GM18499 (cell line): Measurements from ENCODE around the gene RRAGC.

Experiments
- ATAC-seq: cut with Tn5 transposase; IDR thresholded peaks from one replicate; pipeline ENCODE4 v1.9.1; 2021; ENCODE audit warnings: moderate number of reproducible peaks; ENCODE audit not compliant: insufficient read depth, unreplicated experiment

RRAGC gene, protein sequence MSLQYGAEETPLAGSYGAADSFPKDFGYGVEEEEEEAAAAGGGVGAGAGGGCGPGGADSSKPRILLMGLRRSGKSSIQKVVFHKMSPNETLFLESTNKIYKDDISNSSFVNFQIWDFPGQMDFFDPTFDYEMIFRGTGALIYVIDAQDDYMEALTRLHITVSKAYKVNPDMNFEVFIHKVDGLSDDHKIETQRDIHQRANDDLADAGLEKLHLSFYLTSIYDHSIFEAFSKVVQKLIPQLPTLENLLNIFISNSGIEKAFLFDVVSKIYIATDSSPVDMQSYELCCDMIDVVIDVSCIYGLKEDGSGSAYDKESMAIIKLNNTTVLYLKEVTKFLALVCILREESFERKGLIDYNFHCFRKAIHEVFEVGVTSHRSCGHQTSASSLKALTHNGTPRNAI

DNA sequence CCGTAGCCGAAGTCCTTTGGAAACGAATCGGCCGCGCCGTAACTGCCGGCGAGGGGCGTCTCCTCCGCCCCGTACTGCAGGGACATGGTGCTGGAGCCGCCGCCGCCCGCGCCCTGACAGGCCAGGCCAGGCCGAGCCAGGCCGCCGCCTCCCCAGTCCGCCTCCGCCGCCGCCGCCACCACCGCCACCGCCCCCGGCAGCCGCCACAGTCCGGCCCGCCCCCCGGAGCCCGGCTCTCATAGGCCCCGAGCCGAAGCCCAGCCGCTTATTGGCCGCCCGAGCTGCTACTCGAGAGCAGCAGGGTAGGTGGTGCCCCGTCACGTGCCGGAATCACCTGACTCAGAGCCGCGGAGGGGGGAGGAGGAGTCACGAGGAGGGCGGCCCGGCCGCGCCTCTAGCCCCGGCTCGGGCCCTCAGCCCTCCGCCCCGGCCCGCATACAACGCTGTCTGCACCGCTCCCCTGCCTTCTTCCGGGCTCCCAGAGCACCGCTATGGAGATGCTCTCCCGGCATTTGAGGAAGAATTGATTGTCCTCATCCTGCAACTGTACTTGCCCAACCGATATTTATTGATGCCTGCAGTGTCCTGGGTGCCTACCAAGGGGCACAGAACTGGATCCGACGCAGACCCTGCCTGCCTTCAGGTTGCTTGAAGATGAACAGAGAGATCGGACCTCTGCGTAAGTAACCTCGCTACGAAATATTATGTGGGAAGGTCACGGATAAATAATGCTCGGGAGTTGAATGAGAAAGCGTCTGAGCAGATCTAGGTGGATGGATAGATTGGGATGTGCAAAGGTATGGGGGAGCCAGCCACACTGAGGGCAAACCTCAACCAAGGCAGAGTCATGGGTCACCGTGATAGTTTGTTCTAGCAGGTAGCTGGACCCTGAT lies at the start of gene RRAGC:
TSS of gene RRAGC (minus strand) at position 212 of the 893 bp plus-strand sequence. CDS start at position 86, 126 bp downstream.
- ATAC-seq = peak; percentile 49

GRCh38 chr1:38908821-38909220 lies 49.2 kb upstream of the RRAGC start:
- ATAC-seq = no peak

DNA sequence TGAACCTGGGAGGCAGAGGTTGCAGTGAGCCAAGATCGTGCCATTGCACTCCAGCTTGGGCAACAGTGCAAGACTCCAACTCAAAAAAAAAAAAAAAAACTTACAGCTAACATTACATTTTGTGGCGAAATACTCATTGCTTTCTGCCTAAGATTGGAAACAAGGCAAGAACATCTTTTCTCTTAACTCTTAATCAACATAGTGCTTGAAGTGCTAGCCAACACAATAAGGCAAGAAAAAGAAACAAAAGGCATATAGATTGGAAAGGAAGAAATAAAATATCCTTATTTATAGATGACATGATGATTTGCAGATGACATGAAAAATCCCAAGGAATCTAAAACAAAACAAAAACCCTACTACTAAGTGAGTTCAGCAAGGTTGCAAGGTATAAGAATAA lies 46.4 kb upstream of the RRAGC start:
- no peak for ATAC-seq

DNA sequence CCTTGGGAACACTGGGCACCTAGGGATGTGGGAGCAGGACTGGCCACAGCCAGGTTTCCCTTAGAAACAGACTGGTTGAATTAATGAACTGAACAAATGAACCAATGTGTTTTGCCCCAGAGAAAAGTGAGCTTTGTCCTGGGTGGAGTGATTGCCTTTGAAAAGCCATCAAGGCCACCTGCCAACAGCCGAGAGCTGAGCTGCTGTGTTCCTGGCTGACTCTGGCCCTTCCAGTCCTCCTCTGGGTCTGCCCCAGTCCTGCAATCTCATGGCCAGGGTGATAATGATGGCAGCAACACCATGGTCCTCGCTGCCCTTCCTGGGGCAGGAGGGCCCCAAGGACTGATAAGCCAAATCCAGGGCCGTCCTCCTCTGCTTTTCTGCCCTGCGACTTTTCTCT lies 40.0 kb upstream of the RRAGC start:
- ATAC-seq = no peak

DNA sequence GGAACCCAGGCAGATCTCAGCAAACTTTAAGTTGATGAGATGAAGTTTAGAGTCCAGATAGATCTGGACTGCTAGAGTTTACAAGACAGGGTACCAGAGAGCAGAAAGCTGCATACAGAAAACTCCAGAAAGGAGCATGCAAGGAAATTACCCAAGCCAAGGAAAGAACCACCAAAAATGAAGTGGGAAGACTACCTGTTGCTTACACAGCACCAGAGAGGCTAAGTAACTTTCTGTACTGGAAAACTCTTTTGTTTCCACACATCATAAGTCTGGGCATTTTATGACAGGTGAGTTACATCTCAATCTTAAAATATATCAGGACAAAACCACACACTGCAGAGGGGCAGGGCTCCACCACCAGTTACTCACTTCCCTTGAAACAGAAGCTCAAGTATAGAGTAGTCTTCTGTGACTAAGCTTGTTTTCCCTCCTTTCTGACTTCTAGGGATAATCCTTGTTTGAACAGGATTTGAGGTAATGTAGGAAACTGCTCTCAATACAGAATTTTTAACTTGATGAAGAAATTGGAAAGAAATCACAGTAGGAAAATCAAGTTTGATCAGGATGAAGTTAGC lies 39.2 kb upstream of the RRAGC start:
- no peak for ATAC-seq

DNA sequence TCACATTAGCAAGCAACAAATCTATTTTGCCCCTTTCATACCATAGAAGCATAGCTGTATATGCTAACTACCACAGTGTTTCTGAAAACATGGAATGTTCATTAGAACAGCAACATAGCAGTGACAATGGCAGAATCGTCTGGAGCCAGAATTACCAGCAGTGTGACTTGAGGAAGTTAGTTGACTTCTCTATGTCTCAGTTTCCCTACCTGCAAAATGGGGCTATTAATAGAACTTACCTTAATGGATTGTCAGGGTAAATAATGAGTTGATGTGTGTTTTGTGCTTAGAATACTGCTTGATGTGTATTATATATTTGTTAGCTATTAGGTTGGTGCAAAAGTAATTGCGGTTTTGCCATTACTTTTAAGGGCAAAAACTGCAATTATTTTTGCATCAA lies 36.6 kb upstream of the RRAGC start:
- ATAC-seq = no peak

DNA sequence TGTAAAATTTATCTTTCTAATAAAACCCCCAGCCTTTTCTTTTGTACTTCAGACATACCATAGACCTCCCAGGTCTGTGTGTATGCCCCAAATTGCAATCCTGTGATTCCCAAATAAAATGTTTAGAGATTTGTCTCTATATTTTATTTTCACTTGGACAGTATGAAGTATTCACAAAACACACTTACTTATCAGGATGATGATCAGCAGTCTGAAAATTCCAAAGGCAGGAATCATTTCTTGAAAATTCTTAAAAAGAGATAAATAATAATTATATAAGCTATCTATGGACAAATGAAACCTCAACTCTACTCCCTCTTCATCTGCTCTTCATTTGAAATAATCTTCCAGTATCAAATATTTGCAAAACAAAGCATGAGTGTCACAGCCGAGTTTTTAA lies 33.4 kb upstream of the RRAGC start:
- no peak for ATAC-seq

GRCh38 chr1:38891753-38892152 lies 32.2 kb upstream of the RRAGC start:
- no peak for ATAC-seq

DNA sequence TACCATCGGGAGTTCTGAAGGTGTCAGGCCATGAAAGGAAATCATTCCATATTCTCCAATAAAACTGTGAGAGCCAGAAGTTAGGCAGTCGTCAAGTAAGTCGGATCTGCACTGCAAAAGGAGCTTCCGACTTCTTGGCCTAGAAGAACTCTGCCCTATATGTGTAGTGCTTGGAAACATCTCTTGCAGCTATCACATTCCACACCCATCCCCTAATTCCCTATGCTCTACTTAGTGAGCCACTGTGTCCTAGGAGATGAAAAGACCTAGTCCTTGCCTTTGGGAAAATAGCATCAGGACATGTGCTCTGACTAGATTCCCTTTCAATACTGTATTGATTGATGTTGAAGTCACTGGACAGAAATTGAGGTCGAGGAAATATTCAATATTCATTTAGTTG lies 30.0 kb upstream of the RRAGC start:
- no peak for ATAC-seq

DNA sequence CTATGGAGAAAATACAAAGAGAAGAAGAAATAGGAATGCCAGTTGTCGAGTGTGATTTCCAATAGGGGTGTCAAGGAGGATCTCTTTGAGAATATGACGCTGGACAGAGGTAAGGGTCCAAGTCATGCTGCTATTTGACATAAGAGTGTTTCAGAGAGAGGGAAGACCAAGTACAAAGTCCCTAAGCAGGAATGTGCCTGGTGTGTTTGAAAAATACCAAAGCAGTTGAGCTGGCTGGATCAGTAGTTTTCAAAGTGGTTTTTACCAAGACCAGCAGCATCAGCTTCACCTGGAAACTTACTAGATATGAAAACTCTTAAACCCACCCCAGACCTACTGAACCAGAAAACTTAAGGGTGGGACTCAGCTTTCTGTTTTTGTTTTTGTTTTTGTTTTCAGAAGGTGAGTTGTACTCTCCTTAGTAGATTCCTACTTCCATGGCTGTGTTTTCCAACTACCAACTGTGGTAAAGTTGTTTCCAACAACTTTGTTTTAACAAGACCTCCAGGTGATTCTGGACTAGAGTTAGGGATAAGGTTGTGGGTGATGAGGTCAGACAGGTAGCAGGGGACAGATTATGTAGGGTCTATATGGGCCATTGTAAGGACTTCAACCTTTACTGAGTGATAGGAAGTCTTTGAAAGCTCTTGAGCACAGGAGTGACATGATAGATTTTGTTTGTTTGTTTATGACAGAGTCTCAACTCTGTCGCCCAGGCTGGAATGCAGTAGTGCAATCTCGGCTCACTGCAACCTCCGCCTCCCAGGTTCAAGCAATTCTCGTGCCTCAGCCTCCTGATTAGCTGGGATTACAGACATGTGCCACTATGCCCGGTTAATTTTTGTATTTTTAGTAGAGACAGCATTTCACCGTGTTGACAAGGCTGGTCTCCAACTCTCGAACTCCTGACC lies 29.1 kb upstream of the RRAGC start:
- ATAC-seq = no peak

DNA sequence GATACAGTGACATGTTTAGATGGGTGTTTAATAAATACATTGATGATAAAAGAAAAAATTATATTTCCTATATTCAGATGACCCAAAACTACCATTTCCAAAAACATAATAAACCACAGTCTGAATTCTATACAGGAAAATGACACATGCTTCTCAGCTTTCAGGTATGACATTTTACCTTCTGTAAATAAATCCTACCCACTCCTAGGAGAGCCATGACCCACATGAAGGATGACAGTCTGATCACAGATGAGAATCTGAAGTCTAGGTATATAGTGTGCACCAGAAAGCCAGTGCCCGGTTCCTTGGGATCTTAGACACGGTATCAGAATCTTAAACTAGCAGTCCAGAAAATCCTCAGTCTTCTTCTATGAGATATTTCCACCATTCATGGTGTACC lies 25.5 kb upstream of the RRAGC start:
- no peak for ATAC-seq

DNA sequence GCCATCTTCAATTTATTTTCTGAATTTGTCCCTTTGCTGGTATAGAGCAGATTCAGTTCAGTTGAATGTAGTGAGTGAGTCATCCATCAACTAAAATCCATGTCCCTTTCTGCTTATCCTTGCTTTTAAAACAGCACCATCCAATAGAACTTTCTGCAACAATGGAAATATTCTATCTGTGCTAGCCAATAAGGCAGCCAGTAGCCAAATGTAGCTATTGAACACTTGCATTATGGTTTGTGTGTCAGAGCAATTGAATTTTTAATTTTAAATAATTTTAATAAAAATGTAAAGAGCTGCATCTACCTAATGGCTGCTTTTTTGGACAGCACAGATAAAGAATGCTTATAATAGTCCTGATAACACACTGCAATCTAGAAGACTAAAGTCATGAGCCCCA lies 21.9 kb upstream of the RRAGC start, which contains the start of gene GJA9:
TSS of gene GJA9 (minus strand) at position 101 of the 400 bp plus-strand sequence. CDS start 5,489 bp downstream, outside the sequence.
- no peak for ATAC-seq

GRCh38 chr1:38875811-38876210 lies 16.2 kb upstream of the RRAGC start:
- ATAC-seq = no peak

DNA sequence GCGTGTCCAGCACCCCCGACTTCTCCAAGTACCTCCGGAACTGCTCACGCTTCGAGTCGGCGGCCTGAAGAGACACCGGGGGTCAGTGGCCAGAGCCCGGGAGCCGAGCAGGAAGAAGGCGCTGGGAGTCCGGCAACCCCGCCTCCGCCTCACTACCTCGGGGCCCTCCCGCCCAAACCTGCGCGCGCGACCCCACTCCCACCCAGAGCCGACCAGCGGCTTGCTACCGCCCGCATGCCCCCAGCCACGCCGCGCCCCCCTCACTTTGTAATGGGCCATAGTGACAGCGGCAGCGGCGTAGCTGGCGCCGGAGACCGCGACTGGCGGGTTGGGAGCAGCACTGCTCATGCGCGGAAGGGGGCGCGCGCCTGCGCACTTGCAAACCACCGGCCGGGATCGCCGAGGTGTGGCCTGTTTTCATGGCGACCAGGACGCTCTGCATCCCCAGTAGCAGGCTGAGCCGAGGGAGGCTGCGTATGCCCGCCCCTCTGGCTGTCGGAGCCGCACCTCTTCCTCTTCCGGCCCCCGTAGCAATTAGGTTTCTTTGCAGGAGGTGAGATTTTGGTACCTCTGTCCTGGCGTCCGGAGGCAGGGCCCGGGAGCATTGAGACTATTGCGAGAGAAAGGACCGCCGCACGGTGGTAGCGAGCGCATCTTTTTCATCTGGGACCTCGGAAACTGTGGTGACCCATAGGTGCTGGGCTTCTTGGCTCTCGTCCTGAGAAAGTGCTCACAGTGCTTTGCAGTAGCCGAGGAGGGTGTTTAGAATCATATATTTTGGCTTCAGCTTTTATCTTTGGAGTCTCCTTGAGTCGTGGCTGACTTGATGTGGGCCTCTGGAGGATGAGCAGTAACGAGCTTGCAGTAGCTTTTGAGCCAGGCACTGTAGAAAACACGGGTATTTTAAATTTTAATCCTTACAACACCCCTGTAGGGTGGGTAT lies 13.7 kb upstream of the RRAGC start, which contains the start of gene MYCBP:
TSS of gene MYCBP (minus strand) at position 322 of the 943 bp plus-strand sequence. CDS start at position 279, 43 bp downstream.
- peak; percentile 73 for ATAC-seq

DNA sequence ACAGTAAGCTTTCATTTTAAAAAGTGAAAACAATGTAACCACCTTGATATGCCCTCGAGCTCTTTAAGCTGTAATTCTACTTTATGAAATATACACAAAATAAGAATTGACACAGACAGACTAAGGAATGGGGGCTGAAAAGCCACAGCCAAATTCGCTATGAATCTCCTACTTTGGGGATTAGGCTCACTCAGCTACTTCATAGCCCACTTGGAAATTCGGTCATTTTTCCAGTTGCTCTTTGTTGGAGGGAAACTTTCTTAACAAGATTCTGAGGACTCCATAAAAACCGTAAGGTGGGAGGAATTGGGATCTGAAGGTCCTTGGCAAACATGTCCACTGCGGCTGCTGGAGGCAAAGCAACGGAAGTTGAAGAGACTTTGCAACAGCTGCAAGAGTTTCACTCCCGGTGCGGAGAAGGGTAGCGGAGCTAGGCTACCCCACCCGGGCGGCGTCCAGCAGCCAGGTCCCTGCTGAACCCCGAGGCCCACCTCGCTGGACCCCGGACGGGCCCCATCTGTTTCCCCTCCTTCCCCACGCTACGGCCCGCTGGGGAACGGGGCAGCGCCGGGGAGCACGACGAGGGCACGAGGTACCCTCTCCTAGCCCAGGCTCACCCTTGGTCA lies 12.9 kb upstream of the RRAGC start:
- ATAC-seq = no peak

- no peak for ATAC-seq
These were observed 11.4 kb upstream of the RRAGC start for GRCh38 chr1:38870996-38871395.

DNA sequence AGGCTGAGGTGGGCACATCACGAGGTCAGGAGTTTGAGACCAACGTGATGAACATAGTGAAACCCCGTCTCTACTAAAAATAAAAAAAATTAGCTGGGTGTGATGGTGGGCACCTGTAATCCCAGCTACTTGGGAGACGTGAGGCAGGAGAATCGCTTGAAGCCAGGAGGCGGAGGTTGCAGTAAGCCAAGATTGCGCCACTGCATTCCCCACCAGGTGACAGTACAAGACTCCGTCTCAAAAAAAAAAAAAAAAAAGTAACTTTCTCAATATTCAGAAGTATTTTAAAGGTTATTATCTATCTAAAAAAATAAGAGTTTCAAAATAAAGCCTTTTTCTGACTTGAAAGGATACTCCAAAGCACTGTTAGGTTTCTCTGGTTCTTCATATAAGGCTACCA lies 7.6 kb upstream of the RRAGC start:
- no peak for ATAC-seq

DNA sequence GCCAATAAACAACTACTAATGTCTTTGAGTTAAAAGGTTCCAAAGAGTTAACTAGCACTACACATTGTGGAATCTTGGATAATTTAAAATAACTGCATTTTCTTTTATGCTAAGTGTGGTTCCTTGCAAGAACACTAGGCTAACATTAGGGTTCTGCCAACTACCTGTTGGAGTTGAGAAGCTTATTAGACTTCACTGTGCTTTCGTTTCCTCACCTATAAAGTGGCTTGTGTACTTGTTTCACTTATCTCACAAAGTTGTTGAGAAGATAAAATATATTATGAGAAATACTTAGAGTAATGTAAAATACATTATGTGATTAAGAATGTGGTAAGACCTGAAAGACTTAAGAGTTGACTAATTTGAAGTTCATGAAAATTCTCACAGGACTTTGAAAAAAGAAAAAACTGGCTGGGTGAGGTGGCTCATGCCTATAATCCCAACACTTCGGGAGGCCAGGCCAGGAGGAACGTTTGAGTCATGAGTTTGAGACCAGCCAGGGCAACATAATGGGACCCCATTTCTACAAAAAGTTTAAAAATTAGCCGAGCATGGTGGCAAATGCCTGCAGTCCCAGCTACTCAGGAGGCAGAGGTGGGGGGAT lies 5.6 kb upstream of the RRAGC start:
- ATAC-seq = no peak
